ENCODE data around the gene NPIPB8. TPM values are rescaled to one million over a fixed set of nuclear protein-coding genes. Genes with fewer than 3 reads are reported as not detected.
"Not testable (repeated sequence)": the region's sequence is repeated elsewhere in the genome, so short reads cannot be mapped to it uniquely, and the experiment has no call there.

The NPIPB8 gene
- total RNA-seq, 4 donors from 2014 or later = 0.85 to 2.1 (median 1.3) TPM; not detected in 1

DNA sequence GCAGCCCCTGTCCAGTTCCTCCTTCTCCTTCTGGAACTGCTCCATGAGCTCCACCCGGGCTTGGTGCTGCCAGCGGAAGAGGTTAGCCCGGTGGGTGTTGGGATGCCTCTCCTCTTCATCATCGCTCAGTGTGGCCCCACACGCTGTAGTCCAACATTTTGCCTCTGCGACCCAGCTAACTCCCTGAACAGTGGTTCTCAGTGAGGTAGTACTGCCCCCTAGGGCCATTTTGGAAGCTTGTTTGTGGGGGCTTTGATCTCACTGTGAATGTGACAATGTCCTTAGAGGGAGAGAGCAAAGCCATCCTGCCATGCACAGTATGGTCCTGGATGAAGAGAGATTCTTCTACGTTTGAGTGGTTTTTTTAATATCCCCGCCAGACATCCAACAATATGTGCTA, 63.5 kb downstream of the NPIPB8 start:
- DNase-seq, H3K9me3 ChIP-seq, H3K27ac ChIP-seq: not testable (repeated sequence)

DNA sequence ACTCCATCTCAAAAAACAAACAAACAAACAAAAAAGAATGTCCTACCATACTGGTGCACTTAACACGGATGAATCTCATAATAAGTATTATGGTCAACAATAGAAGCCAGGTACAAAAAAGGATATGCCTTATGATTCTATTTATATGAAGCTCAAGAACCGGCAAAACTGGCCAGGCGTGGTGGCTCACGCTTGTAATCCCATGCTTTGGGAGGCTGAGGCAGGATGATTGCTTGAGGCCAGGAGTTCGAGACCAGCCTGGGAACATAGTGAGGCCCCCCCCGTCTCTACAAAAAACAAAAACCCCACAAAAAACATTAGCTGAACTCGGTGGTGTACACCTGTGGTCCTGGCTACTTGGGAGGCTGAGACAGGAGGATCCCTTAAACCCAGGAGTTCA, 66.4 kb downstream of the NPIPB8 start:
- H3K27me3 ChIP-seq, H3K9me3 ChIP-seq, H3K36me3 ChIP-seq, DNase-seq, H3K27ac ChIP-seq, H3K4me3 ChIP-seq, H3K4me1 ChIP-seq: not testable (repeated sequence)

More for the DNA sequence above, 63.5 kb downstream of the NPIPB8 start:
- not testable (repeated sequence) for H3K4me3 ChIP-seq, H3K27me3 ChIP-seq, H3K36me3 ChIP-seq, H3K4me1 ChIP-seq

Other genes with a start within 250 kb of the NPIPB8 start
- gene EIF3CL, start 234.2 kb upstream of the NPIPB8 start, total RNA-seq = 100 to 1,000 TPM; 146 to 217 (median 216) TPM
- gene NPIPB7, start 165.7 kb upstream of the NPIPB8 start, total RNA-seq = not detected
- gene CLN3, start 146.0 kb upstream of the NPIPB8 start, total RNA-seq = 10 to 100 TPM; 47.0 to 83.6 (median 73.3) TPM
- gene APOBR, start 143.4 kb upstream of the NPIPB8 start, total RNA-seq = 10 to 100 TPM; 11.9 to 25.2 (median 14.6) TPM
- gene IL27, start 131.2 kb upstream of the NPIPB8 start, total RNA-seq = not detected
- gene NUPR1, start 99.1 kb upstream of the NPIPB8 start, total RNA-seq = 10 to 100 TPM in 1 of 4 donors, 1 to 10 TPM in 3; 1.6 to 11.9 (median 6.3) TPM
- gene SGF29, start 84.1 kb upstream of the NPIPB8 start, total RNA-seq = 100 to 1,000 TPM in 1 of 4 donors, 10 to 100 TPM in 3; 27.3 to 117 (median 45.6) TPM
- gene SULT1A2, start 41.0 kb upstream of the NPIPB8 start, total RNA-seq = 100 to 1,000 TPM in 3 of 4 donors, 10 to 100 TPM in 1; 26.4 to 241 (median 178) TPM
- gene SULT1A1, start 28.0 kb upstream of the NPIPB8 start, total RNA-seq = 100 to 1,000 TPM; 120 to 959 (median 337) TPM
- gene EIF3C, start 73.4 kb downstream of the NPIPB8 start, total RNA-seq = 100 to 1,000 TPM; 157 to 700 (median 233) TPM
- gene NPIPB9, start 113.7 kb downstream of the NPIPB8 start, total RNA-seq = 10 to 100 TPM in 1 of 4 donors, 1 to 10 TPM in 1, not detected in 2; 3.9 to 22.2 TPM
- 100 to 1,000 TPM in 3 of 4 donors, 10 to 100 TPM in 1; 93.9 to 208 (median 160) TPM for gene ATXN2L, start 184.9 kb downstream of the NPIPB8 start, total RNA-seq
- gene TUFM, start 208.3 kb downstream of the NPIPB8 start, total RNA-seq = 100 to 1,000 TPM; 125 to 157 (median 131) TPM
- gene SH2B1, start 225.8 kb downstream of the NPIPB8 start, total RNA-seq = 10 to 100 TPM; 34.7 to 94.9 (median 78.8) TPM
- 100 to 1,000 TPM in 1 of 4 donors, 1 to 10 TPM in 1, under 1 TPM in 1, not detected in 1; 0.35 to 142 (median 2.0) TPM for gene ATP2A1, start 240.4 kb downstream of the NPIPB8 start, total RNA-seq